Activated T-cell treated with anti-CD3 and anti-CD28 coated beads for 48 hours (primary cell): ENCODE results near the gene TBRG4.
A peak's percentile ranks its signal among the peaks of the same experiment; 100 is the strongest.

Experiments
- DNase-seq: peaks from one replicate; pipeline ENCODE4 v3.0.0-alpha.2; 2020; ENCODE audit warnings: low read depth

TBRG4 gene

GRCh38 chr7:45143616-45144015 lies 32.1 kb upstream of the TBRG4 start:
- no peak for DNase-seq

GRCh38 chr7:45140827-45141226 lies 29.3 kb upstream of the TBRG4 start:
- DNase-seq = no peak

- no peak for DNase-seq
These were observed 27.2 kb upstream of the TBRG4 start for GRCh38 chr7:45138433-45139267.

- peak; percentile 45 for DNase-seq
These were observed 24.9 kb upstream of the TBRG4 start for GRCh38 chr7:45136106-45137060.

- DNase-seq = no peak
These were observed 22.4 kb upstream of the TBRG4 start for GRCh38 chr7:45133877-45134276.

DNA sequence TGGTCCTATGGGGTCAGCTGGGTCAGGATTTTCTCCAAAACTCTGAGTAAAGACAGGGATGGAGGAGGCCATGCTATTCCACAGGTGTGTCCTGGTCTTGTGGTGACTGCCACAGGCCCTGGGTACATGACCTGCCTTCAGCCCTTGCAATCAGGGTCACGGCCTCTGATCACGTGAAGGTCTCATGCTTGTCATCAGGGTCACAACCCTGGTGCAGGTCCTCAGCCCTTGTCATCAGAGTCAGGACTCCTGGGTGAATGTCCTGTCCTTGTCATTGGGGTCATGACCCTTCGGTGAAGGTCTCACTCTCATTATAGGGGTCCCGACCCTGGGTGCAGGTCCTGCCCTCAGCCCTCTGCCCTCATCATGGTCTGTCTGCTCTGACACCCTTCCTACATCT lies 21.9 kb upstream of the TBRG4 start:
- no peak for DNase-seq

DNA sequence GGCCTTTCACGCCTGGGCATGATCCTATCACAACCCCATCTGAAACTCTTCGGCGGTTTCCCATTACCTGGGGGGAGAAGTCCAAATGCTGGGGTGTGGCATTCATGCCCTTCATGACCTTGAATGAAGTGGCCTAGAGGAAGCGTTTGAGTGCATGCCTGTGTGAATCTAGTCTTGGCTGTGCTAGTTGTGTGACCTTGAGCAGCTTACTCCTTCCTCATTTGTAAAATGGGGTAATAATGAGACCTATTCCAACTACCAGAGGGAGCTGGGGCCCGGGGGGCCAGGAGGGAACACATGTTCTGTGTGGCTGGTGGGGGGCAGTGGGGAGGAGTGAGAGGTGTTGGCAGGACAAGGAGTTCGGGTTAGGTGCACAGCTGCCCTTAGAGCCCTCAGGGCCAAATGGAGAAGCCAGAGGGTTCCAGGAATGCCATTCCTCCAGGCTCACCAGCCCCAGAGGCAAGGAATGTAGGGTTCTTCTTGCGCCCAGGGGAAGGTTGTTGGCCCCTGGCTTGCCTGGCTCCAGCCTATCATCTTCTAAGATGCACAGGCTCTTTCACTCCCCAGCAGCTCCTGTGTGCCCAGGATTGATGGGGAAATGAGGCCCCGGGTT lies 21.3 kb upstream of the TBRG4 start:
- no peak for DNase-seq

- DNase-seq = no peak
These were observed 20.4 kb upstream of the TBRG4 start for GRCh38 chr7:45131891-45132290.

DNA sequence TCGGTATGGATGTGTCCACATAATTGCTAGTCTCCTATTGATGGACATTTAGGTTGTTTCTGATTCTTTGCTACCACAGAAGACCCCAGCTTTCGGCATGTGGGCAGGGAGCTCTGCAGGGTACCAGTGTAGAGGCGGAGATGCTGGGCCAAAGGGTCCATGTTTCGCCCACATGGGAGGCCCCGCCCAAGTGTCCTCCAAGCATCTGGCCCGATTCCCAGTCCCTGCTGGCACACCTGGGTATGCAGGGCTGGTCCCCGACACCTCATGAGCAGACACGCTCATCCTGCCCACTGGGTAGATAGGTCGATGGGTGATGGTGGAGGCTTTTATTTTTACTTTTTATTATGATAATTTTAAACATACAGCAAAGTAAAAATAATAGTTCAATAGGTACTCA lies 19.4 kb upstream of the TBRG4 start:
- no peak for DNase-seq

- DNase-seq = no peak
These were observed 18.4 kb upstream of the TBRG4 start for GRCh38 chr7:45129906-45130305.

DNA sequence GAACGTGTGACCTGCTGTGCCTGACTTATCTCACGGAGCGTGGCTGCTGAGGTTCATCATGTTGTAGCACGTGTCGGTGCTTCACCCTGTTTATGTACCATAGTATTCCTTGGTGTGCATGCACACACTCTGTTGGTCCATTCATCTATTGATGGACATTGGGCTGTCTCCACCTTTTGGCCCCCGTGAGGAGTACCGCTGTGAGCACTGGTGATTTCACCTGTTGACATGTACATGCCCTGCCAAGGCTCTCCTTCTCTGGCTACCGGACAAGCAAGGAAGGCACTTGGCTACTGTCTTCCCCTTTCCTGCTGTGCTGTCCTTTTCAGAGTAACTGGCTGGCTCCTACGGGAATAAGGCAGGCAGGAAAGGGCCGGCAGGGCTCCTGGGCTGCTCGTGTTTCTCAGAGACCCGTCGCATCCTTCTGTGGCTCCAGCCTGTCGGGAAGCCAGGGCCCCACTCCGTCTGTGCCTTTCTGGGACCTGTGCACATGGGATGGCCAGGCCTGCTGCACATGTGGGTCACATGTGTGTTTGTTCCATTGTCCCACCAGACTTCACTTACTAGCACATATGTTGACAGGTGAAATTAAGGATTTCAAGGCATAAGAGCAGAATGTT lies 17.8 kb upstream of the TBRG4 start:
- no peak for DNase-seq

DNA sequence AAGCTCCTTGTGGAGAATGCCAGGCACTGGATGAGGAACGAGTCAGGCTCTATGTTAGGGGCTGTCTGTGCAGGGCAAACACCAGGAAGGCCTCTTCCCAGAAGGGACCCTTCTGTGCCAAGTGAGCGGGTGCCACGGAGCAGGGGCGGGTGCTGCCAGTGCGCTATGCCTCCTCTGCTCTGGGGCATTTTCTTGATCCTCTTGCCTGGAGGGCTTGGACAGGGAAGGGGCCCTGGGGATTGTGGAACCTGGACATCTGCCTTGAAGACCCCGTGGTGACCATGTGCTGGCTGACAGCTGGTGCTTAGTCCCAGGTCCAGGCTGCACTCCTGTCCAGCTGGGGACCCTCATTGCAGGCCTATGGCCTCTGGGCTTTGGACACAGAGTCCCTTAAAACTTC lies 15.4 kb upstream of the TBRG4 start:
- no peak for DNase-seq

DNA sequence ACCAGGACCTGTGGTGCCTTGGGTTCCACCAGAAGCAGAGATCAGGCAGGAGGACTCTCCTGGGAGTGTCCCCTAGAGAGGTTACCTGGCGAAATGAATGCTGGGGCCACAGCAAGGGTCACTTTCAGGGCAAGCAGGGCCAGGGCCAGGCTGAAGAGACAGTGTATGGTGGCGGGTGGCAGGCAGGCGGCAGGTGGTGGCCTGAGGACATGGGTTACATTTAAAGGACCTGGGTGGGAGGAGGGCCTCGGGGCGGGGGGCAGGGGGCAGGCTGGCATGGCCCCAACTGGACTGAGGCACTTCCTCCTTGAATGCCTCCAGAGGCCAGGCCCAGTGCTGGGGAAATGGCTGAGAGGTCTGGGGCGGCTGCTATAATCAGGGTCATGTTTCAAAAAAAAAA lies 14.7 kb upstream of the TBRG4 start:
- DNase-seq = no peak

- no peak for DNase-seq
These were observed 13.9 kb upstream of the TBRG4 start for GRCh38 chr7:45125193-45125904.

DNA sequence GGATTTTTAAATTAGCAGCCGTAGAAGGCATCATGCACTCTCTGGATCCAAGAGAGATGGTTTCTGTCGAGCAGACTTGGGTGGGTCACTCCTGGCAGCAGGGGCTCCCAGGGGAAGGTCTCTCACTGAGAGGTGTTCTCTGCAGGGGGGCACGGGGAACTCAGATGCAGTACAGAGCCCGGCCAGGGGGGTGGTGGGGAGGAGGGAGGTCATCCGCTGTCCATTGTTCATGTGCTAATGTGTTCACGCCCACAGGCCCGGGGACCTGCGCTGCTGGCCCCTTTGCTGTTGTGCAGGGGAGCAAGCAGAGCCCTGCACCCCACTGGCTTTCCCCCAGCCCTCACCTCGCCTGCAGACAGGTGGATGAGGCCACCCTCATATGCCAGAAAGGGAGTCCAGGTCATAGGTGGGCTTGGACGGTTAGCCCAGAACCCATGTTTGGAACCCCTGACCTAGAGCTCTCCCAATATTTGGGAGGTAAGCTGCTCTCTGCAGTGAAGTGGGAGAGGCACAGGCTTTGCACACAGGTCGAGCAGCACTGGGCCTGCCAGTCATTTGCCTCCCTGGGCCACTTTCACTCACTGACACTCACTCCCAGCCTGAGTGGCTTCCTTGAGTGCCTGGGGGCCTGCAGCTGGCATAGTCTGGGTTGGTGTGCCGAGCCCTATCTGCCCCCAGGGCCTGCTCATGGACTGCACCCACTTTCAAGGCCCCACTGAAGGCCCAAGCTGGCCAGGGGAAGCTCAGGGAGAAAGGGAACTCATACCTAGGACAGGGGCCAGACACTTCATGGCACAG lies 12.6 kb upstream of the TBRG4 start:
- DNase-seq = no peak

DNA sequence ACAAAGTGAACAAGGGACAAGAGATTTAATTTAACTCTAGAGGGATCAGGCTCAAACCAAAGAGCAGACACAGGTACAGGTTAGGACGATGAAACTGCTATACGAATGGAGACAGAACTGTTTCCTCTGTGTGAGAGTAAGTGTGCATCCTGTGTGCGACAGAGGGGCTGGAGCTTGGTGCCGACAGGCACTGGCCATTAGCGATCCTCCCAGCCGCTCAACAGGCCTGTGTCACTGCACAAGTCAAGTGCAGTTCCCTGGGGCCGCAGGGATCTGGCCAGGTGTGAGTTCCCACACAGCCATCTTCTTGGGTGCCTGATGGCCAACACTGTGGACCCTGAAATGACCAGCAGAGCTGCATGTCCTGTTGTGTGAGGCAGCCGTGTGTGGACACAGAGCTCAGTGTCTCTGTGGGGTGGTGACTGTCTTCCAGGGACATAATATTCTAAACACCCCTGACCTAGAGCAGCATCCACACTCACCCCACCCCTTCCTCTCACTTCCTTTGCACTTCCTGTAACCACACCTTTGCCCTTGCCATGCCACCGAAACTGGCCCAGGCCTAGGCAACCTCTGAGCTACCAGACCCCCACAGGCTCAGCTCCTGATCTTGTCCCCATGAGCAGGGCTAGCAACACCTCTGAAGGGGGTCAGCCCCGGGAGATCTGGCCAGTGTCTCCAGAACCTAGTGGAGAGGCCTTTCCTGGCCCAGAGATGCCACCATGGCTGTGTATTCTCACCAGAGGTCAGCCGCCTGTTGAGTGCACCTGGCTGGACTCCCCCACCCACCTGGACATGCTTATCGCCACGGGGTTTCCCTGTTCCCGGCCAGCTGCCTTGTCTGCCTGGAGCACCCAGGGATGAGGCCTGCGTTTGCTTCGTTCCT lies 11.7 kb upstream of the TBRG4 start:
- DNase-seq = no peak

DNA sequence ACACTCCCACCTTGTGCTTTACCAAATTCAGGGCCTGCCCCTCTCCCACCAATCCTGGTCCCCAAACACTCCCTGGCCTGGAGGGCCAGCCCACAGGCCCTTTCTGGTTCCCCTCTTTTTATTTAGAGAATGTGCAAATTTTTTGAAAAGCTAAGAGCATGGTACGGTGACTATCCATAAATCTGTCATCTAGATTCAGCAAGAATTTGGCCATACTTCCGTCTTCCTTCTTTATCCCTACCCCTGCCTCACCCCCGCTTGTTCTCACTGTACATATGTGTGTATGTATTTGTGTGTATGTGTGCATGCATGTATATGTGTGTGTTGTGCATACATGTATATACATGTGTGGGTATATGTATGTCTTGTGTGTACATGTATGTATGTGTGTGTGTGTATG lies 8.1 kb upstream of the TBRG4 start:
- DNase-seq = no peak

GRCh38 chr7:45118889-45119331 lies 7.4 kb upstream of the TBRG4 start:
- no peak for DNase-seq

DNA sequence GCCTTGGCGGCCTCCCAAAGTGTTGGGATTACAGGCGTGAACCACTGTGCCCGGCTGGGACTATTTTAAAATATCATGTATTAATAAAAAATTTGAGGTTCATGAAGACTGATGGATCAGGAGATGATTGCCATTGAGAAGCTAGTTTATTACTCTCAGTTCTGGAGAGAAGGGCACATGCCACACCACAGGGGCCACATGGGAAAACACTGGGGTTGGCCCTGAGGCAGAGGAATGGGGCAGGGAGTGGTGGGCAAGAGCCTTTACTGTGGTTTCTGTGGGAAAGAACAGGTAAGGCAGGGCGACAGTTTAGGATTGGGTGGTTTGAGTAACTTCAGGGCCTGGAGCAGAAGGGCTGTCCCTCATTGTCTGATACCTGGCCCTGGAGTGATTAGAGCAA lies 6.8 kb upstream of the TBRG4 start:
- DNase-seq = no peak

- DNase-seq = no peak
These were observed 6.1 kb upstream of the TBRG4 start for GRCh38 chr7:45117582-45117981.
